K562 (cell line): ENCODE measurements around the gene RHOA. TPM values are rescaled to one million over a fixed set of nuclear protein-coding genes. Genes with fewer than 3 reads are reported as not detected.

ENCODE experiments used
- ARHGAP35 ChIP-seq: fragments of 450-650 bp; IDR thresholded peaks from 2 replicates; pipeline ENCODE4 v1.6.1; 2018; ENCODE audit not compliant: partially characterized antibody
- DACH1 ChIP-seq: fragments of 450-650 bp; IDR thresholded peaks from 2 replicates; pipeline ENCODE4 v1.6.1; 2018; ENCODE audit not compliant: partially characterized antibody
- E2F8 ChIP-seq: fragments of 450-650 bp; IDR thresholded peaks from 2 replicates; pipeline ENCODE4 v1.7.1; 2018; ENCODE audit warnings: mild to moderate bottlenecking, low read depth; ENCODE audit not compliant: partially characterized antibody
- EGR1 ChIP-seq: fragments of 450-650 bp; conservative IDR thresholded peaks from 2 replicates; pipeline ENCODE4 v1.6.1; 2017; ENCODE audit warnings: mild to moderate bottlenecking
- ESRRB ChIP-seq: fragments of 250-450 bp; sonication (Bioruptor Pico); IDR thresholded peaks from 2 replicates; pipeline ENCODE4 v1.5.0; 2020; ENCODE audit warnings: mild to moderate bottlenecking, moderate library complexity, borderline replicate concordance
- ETS2 ChIP-seq: IDR thresholded peaks from 2 replicates; pipeline ENCODE4 v1.6.1; 2016; ENCODE audit warnings: borderline replicate concordance, missing genetic modification characterization, mild to moderate bottlenecking, moderate library complexity, missing compliant biosample characterization; ENCODE audit not compliant: poor library complexity, severe bottlenecking
- FOS ChIP-seq: IDR thresholded peaks from 3 replicates; pipeline ENCODE4 v1.6.1; 2011; ENCODE audit not compliant: insufficient read length; ENCODE audit errors: extremely low read depth
- MAZ ChIP-seq, 2 experiments: fragments of 450-650 bp in 1 of 2; sonication (generic) in 1 of 2; formaldehyde crosslinking; IDR thresholded peaks in 1 of 2; conservative IDR thresholded peaks in 1 of 2; 2 replicates each; pipeline versions ENCODE4 v1.4.0 to v1.5.0; 2020; ENCODE audit warnings: mild to moderate bottlenecking in 1 of 2, missing genetic modification reagents in 1 of 2
- MLX ChIP-seq, 2 experiments: fragments of 450-650 bp in 1 of 2; sonication (generic) in 1 of 2; formaldehyde crosslinking; conservative IDR thresholded peaks; 2 replicates each; pipeline versions ENCODE4 v1.4.0 to v1.8.1; 2020 to 2022; ENCODE audit warnings: mild to moderate bottlenecking in 1 of 2, missing genetic modification reagents in 1 of 2
- NBN ChIP-seq: fragments of 450-650 bp; IDR thresholded peaks from 2 replicates; pipeline ENCODE4 v1.6.1; 2016; ENCODE audit warnings: low read depth, mild to moderate bottlenecking
- NR0B1 ChIP-seq: fragments of 450-650 bp; IDR thresholded peaks from one replicate; pipeline ENCODE4 v1.6.1; 2018; ENCODE audit warnings: mild to moderate bottlenecking, moderate library complexity; ENCODE audit not compliant: partially characterized antibody
- SP2 ChIP-seq: IDR thresholded peaks from 2 replicates; pipeline ENCODE4 v1.6.1; 2011; ENCODE audit warnings: mild to moderate bottlenecking, low read depth, low read length, moderate library complexity; ENCODE audit not compliant: poor library complexity, severe bottlenecking; ENCODE audit errors: extremely low read depth
- TEAD1 ChIP-seq, 2 experiments: fragments of 450-650 bp in 1 of 2; sonication (generic) in 1 of 2; formaldehyde crosslinking; IDR thresholded peaks; 2 replicates each; pipeline versions ENCODE4 v1.4.0 to v1.8.0; 2020 to 2022; ENCODE audit warnings: mild to moderate bottlenecking in 2 of 2, missing genetic modification reagents in 1 of 2
- XRCC3 ChIP-seq: fragments of 450-650 bp; IDR thresholded peaks from 2 replicates; pipeline ENCODE4 v1.6.1; 2017; ENCODE audit warnings: mild to moderate bottlenecking, moderate library complexity
- ZFP91 ChIP-seq: sonication (generic); formaldehyde crosslinking; IDR thresholded peaks from 2 replicates; pipeline ENCODE4 v1.8.0; 2022; ENCODE audit warnings: mild to moderate bottlenecking, missing genetic modification reagents
- ZNF644 ChIP-seq: fragments of 200-800 bp; sonication (Bioruptor generic); IDR thresholded peaks from 2 replicates; pipeline ENCODE4 v1.6.1; 2016; ENCODE audit warnings: low read depth, missing genetic modification characterization, missing compliant biosample characterization
- ZNF699 ChIP-seq: fragments of 250-450 bp; sonication (Bioruptor Pico); IDR thresholded peaks from 2 replicates; pipeline ENCODE4 v1.8.0; 2021; ENCODE audit warnings: mild to moderate bottlenecking, moderate library complexity; ENCODE audit not compliant: insufficient replicate concordance
- ZNF717 ChIP-seq: fragments of 250-450 bp; sonication (Bioruptor Pico); IDR thresholded peaks from 2 replicates; pipeline ENCODE4 v1.5.0; 2021
- ZNF75A ChIP-seq: fragments of 450-650 bp; formaldehyde crosslinking; IDR thresholded peaks from 2 replicates; pipeline ENCODE4 v1.4.0; 2020; ENCODE audit warnings: mild to moderate bottlenecking
- ZNF766 ChIP-seq: fragments of 200-800 bp; sonication (Bioruptor generic); conservative IDR thresholded peaks from 2 replicates; pipeline ENCODE4 v1.6.1; 2016; ENCODE audit warnings: missing genetic modification characterization, missing compliant biosample characterization
- ZSCAN29 ChIP-seq: fragments of 450-650 bp; IDR thresholded peaks from 2 replicates; pipeline ENCODE4 v1.6.1; 2017
- polyA plus RNA-seq, 8 experiments: library from polyadenylated mRNA; depleted of rRNA in 4 of 8; stranded (reverse) in 5 of 8; unstranded in 3 of 8; fragments of >200 nt; fragmentation: Nextera tagmentation in 2 of 8; fragmentation: Illumina TruSeq in 1 of 8; extraction: Ambion mirVana in 2 of 8; extraction: Trizol in 1 of 8; gene quantifications; 2 replicates each; pipeline versions ENCODE4 v1.2.1 to v1.2.3, GENCODE V29; 2011 to 2014; ENCODE audit warnings: inconsistent platforms in 1 of 8, missing spikeins in 1 of 8
- total RNA-seq, 7 experiments: library from RNA; depleted of rRNA in 6 of 7; stranded (reverse); fragments of >200 nt in 6 of 7; fragmentation: Illumina TruSeq in 2 of 7; extraction: Trizol in 2 of 7; gene quantifications; 2 replicates each; pipeline versions ENCODE4 v1.2.1 to v1.2.3, GENCODE V29; 2011 to 2021; ENCODE audit warnings: low replicate concordance in 1 of 7

RHOA gene
- total and polyA plus RNA-seq, 9 of the 15 experiments (the other 6 are each of a cell fraction or from before 2014, with no cell fraction given), result 136 to 540 (median 236) TPM

GRCh38 chr3:49411968-49412631 is at the start of gene RHOA, which contains the start of gene TCTA (continued):
- TF ChIP-seq ZFP91 (CRISPR knock-in tag) (no peak), DACH1 (no peak), ETS2 (no peak), NBN (no peak), EGR1 (no peak), ZNF717 (CRISPR knock-in tag) (no peak), ZNF766 (peak; percentile 82; the same call in 1 of the 2 replicates), NR0B1 (no peak), ESRRB (CRISPR knock-in tag) (no peak), XRCC3 (no peak), ZNF699 (CRISPR knock-in tag) (no peak), SP2 (no peak), ARHGAP35 (no peak), FOS (no peak), MAZ (CRISPR knock-in tag; conservative IDR thresholded peaks at IDR 0.05 in 1 of 2, IDR thresholded peaks at IDR 0.05 in 1 of 2) (peak; percentile 45 to 86; a peak in 3 of 4 replicates), ZNF644 (tag) (peak; percentile 82; the same call in 1 of the 2 replicates), ZNF75A (CRISPR knock-in tag) (no peak), E2F8 (no peak), TEAD1 (CRISPR knock-in tag; IDR thresholded peaks at IDR 0.05) (peak; percentile 6 to 47; a peak in 2 of 4 replicates), ZSCAN29 (no peak), MLX (CRISPR knock-in tag; conservative IDR thresholded peaks at IDR 0.05) (no peak)
